ENCODE results near the gene GSTA2.

DNA sequence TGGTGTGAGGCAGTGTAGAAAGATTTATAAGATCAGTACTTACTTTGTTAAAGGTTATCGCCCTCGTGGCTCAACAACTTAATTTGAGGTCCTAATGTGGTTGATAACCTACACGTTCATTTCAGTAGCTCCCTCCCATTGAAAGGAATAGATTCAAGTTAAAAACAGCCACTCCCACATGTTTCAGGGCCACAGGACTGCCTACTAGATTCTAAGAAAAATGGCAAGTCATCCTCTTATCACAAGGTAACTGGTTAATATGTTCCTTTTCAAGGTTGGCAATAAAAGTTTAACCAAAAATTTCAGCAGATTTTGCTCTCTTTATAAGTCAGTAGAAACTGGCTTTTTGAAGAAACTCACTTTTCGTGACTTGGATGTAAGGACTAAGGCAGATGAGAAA is 17.1 kb downstream of the GSTA2 start:
- TF ChIP-seq, protein P1, sequence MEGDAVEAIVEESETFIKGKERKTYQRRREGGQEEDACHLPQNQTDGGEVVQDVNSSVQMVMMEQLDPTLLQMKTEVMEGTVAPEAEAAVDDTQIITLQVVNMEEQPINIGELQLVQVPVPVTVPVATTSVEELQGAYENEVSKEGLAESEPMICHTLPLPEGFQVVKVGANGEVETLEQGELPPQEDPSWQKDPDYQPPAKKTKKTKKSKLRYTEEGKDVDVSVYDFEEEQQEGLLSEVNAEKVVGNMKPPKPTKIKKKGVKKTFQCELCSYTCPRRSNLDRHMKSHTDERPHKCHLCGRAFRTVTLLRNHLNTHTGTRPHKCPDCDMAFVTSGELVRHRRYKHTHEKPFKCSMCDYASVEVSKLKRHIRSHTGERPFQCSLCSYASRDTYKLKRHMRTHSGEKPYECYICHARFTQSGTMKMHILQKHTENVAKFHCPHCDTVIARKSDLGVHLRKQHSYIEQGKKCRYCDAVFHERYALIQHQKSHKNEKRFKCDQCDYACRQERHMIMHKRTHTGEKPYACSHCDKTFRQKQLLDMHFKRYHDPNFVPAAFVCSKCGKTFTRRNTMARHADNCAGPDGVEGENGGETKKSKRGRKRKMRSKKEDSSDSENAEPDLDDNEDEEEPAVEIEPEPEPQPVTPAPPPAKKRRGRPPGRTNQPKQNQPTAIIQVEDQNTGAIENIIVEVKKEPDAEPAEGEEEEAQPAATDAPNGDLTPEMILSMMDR (IDR thresholded peaks at IDR 0.05; ENCODE audit: insufficient read depth, low read length, poor library complexity, severe bottlenecking): no peak
- TF ChIP-seq EZH2phosphoT487 (conservative IDR thresholded peaks at IDR 0.05; ENCODE audit: low read length): no peak
